GM10847 (cell line): ENCODE results near the gene ZFYVE28.

Experiments
- POLR2A ChIP-seq: IDR thresholded peaks from 2 replicates; pipeline ENCODE4 v1.6.1; 2011; ENCODE audit not compliant: insufficient read length; ENCODE audit errors: extremely low read depth

ZFYVE28 gene

GRCh38 chr4:2245057-2245786, 173.2 kb downstream of the ZFYVE28 start:
- no peak for TF ChIP-seq POLR2A

GRCh38 chr4:2243681-2244380, 174.6 kb downstream of the ZFYVE28 start:
- no peak for TF ChIP-seq POLR2A

- TF ChIP-seq POLR2A, result peak; percentile 87
These were observed 176.8 kb downstream of the ZFYVE28 start, which contains the start of the genes HAUS3 and POLN for GRCh38 chr4:2241410-2242353. TSS of gene HAUS3 (minus strand) at chr4:2242121. CDS start at chr4:2240946, 1,175 bp downstream. TSS of gene POLN (minus strand) at chr4:2242121. CDS start at chr4:2229231, 12,890 bp downstream.

- TF ChIP-seq POLR2A, result no peak
These were observed 177.4 kb downstream of the ZFYVE28 start for GRCh38 chr4:2241003-2241402.

- no peak for TF ChIP-seq POLR2A
These were observed 181.3 kb downstream of the ZFYVE28 start for GRCh38 chr4:2236944-2237666.

- no peak for TF ChIP-seq POLR2A
These were observed 187.4 kb downstream of the ZFYVE28 start for GRCh38 chr4:2231082-2231481.

- TF ChIP-seq POLR2A, result no peak
These were observed 192.2 kb downstream of the ZFYVE28 start for GRCh38 chr4:2226261-2226660.

- no peak for TF ChIP-seq POLR2A
These were observed 195.6 kb downstream of the ZFYVE28 start for GRCh38 chr4:2222838-2223237.

- no peak for TF ChIP-seq POLR2A
These were observed 198.3 kb downstream of the ZFYVE28 start for GRCh38 chr4:2220016-2220630.
